AG08395 (cell line): ENCODE measurements around the gene CANT1.
A peak's percentile ranks its signal among the peaks of the same experiment; 100 is the strongest.

ENCODE experiments used
- DNase-seq: peaks from one replicate; pipeline ENCODE4 v3.0.0; 2012; ENCODE audit warnings: mixed read lengths, low spot score

CANT1 gene

GRCh38 chr17:78995761-78996451, 13.7 kb downstream of the CANT1 start:
- DNase-seq, result no peak

- no peak for DNase-seq
These were observed 14.4 kb downstream of the CANT1 start for GRCh38 chr17:78995022-78995760.

- no peak for DNase-seq
These were observed 15.4 kb downstream of the CANT1 start for GRCh38 chr17:78993981-78994671.

- DNase-seq, result peak; percentile 60
These were observed 16.2 kb downstream of the CANT1 start for GRCh38 chr17:78993241-78993956.

- no peak for DNase-seq
These were observed 16.9 kb downstream of the CANT1 start for GRCh38 chr17:78992542-78993212.

- no peak for DNase-seq
These were observed 17.5 kb downstream of the CANT1 start for GRCh38 chr17:78991906-78992532.

- no peak for DNase-seq
These were observed 18.4 kb downstream of the CANT1 start for GRCh38 chr17:78991017-78991738.

- DNase-seq, result no peak
These were observed 19.1 kb downstream of the CANT1 start for GRCh38 chr17:78990349-78991016.

- DNase-seq, result no peak
These were observed 21.4 kb downstream of the CANT1 start for GRCh38 chr17:78988152-78988551.

- peak; percentile 53 for DNase-seq
These were observed 22.8 kb downstream of the CANT1 start for GRCh38 chr17:78986649-78987328.

- DNase-seq, result peak; percentile 29
These were observed 23.4 kb downstream of the CANT1 start for GRCh38 chr17:78986048-78986648.

- no peak for DNase-seq
These were observed 24.2 kb downstream of the CANT1 start for GRCh38 chr17:78985395-78985794.

GRCh38 chr17:78981010-78981888, 28.3 kb downstream of the CANT1 start:
- no peak for DNase-seq

- no peak for DNase-seq
These were observed 29.0 kb downstream of the CANT1 start for GRCh38 chr17:78980624-78980972.

- DNase-seq, result peak; percentile 85
These were observed 29.6 kb downstream of the CANT1 start, which contains the start of gene LGALS3BP for GRCh38 chr17:78979780-78980623. TSS of gene LGALS3BP (minus strand) at chr17:78979923. CDS start at chr17:78977191, 2,732 bp downstream.

- no peak for DNase-seq
These were observed 31.3 kb downstream of the CANT1 start for GRCh38 chr17:78977997-78978973.
